Endothelial cell of hepatic sinusoid (primary cell): ENCODE measurements around the gene RIN3.

Source experiments
- in situ Hi-C: cut with HindIII; loops from 2 replicates; pipeline ENCODE4 v1.10.0; 2017; ENCODE audit warnings: low sequenced_read_pairs

RIN3 gene, protein sequence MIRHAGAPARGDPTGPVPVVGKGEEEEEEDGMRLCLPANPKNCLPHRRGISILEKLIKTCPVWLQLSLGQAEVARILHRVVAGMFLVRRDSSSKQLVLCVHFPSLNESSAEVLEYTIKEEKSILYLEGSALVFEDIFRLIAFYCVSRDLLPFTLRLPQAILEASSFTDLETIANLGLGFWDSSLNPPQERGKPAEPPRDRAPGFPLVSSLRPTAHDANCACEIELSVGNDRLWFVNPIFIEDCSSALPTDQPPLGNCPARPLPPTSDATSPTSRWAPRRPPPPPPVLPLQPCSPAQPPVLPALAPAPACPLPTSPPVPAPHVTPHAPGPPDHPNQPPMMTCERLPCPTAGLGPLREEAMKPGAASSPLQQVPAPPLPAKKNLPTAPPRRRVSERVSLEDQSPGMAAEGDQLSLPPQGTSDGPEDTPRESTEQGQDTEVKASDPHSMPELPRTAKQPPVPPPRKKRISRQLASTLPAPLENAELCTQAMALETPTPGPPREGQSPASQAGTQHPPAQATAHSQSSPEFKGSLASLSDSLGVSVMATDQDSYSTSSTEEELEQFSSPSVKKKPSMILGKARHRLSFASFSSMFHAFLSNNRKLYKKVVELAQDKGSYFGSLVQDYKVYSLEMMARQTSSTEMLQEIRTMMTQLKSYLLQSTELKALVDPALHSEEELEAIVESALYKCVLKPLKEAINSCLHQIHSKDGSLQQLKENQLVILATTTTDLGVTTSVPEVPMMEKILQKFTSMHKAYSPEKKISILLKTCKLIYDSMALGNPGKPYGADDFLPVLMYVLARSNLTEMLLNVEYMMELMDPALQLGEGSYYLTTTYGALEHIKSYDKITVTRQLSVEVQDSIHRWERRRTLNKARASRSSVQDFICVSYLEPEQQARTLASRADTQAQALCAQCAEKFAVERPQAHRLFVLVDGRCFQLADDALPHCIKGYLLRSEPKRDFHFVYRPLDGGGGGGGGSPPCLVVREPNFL

DNA sequence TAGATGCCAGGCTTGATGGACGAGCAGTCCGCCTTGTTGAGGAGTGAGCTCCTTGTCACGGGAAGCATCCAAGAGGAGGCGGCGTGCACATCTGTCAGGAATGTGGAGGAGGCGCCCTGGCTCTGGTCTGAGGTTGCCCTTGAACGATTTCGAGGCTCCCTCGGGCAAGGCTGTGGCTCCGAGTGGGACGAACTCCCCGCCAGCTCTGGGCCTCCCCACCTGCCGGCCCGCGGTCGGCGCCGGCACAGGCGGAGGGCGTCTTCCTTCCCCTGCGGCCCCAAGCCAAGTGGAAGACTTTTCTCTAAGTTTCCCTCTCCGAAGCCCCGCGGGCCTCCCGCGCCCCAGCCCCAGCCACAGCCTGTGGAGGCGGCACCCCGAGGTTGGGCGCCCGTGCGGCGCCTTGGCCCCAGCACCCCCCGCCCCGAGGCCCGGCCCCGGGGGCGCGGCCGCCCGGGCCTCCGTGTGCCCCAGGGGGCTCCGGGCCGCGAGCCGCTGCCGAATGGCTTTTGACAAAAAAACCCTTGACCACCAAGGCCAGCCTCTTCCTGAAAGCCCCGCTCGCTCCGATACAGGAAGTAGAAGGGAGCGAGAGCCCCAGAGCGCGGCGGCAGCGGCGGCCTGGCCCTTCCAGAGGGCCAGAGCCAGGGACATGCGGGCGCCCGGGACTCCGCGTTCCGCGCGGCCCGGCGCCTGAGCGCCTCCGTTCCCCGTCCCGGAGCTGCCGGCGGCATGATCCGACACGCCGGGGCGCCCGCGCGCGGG is at the start of gene RIN3:
RIN3 (plus strand) TSS at position 578 of the 762 bp plus-strand sequence; CDS start at position 730, 152 bp downstream.
- in situ Hi-C loops: no loop called here

DNA sequence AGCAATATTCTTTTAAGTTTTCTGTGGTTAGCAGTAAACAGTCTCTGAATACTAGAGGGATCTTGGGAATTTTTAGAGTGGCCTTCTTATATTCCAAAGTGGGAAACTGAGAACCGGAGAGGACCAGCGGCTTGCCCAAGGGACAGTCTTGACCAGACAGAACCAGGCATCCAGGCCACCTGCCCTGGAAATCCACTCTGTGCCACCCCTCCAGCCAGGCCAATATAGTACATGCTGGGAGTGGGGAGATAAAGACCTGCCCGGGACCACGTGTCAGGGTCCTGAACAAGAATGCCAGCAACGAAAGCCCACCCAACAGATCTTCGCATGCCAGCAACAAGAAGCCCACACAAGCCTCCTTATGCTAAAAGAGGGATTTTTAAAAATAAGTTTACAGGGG is 49.4 kb upstream of the RIN3 start:
- in situ Hi-C loops: no loop called here

GRCh38 chr14:92464716-92465115 is 48.9 kb upstream of the RIN3 start:
- in situ Hi-C loops: no loop called here

DNA sequence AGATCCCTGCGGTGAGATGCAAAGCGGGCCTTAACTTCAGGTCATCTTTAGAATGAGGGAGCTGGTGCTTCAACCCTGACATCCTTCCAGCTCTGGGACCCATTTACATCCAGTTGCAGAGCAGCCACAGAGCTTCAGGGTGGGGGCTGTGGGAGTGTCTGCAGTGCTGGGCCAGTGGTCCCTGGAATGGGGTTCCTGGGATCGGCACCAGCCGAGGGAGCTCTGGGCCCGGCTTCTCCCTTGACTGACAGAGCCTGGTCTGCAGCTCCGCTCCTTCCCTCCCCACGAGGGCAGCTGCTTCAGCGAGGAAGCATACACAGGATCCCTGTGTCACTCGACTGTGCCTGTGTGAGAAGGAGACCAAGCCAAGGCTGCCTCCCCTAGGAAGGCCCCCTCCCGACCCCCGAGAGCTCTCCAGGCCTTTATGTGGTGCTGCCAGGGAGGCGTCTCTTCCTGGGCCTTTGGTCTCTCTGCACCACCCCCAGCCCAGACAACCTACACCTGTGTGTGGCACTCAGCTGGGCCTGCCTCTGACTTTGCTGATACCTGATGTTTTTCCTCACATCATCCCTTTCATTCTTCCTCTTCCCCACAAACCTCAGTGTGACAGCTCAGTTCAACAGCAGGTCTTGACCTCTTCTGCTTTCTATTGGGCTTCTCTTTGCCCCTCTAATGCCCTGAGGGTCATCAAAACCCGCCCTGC is 48.1 kb upstream of the RIN3 start:
- in situ Hi-C loops: no loop called here

GRCh38 chr14:92466059-92466458 is 47.5 kb upstream of the RIN3 start:
- in situ Hi-C loops: no loop called here

DNA sequence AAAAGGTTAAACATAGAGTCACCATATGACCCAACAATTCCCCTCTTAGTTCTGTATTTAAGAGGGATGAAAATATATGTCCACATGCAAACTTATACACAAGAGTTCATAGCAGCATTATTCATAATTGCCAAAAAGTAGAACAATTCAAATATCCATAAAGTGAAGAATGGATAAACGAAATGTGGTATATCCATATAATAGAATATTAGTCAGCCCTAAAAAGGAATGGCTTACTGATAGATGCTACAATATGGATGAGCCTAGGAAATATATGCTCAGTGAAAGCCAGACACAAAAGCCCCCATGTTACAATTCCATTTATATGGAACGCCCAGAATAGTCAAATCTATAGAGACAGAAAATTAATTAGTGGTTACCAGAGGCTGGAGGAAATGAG is 44.1 kb upstream of the RIN3 start:
- in situ Hi-C loops: no loop called here

GRCh38 chr14:92470215-92470614 is 43.4 kb upstream of the RIN3 start:
- in situ Hi-C loops: no loop called here

- in situ Hi-C loops: no loop called here
These were observed 42.8 kb upstream of the RIN3 start for GRCh38 chr14:92470811-92471210.

GRCh38 chr14:92471919-92472318 is 41.7 kb upstream of the RIN3 start:
- in situ Hi-C loops: no loop called here

GRCh38 chr14:92472860-92473259 is 40.7 kb upstream of the RIN3 start:
- in situ Hi-C loops: no loop called here

- in situ Hi-C loops: no loop called here
These were observed 40.2 kb upstream of the RIN3 start for GRCh38 chr14:92473261-92473968.

GRCh38 chr14:92473969-92474535 is 39.5 kb upstream of the RIN3 start:
- in situ Hi-C loops: no loop called here

GRCh38 chr14:92475037-92475436 is 38.5 kb upstream of the RIN3 start:
- in situ Hi-C loops: no loop called here

DNA sequence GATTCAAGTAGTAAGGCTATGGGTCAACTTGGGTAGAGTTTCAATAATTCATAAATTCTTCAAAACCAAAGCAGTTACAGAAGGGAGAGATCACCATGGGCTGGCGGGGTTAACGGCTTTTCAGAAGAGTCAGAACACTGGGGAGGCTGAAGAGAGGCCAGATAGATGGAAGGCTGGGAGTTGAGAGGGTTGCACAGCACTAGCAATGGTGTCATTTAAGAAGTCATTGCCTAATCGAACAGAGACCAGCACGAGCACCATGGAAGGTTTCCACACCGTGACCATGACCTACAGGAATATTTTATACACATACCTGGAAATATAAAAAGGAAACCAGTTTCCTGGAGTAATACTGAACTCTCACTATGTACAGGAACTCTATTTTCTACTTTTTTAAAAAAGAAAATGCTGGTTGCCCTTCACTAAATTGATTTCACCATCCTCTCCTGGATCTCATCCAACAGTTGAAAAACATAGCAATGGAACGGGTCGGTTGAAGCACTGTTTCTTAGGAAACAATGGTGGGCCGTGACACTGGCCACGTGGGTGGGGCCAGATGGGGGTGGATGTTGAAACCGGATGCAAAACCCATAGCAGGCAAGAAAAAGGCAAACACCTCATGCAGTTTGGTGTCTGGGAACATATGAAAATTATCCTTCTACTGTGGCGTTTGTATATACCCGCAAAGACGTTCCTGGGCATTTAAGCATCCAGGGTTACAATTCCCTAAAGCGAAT is 38.0 kb upstream of the RIN3 start:
- in situ Hi-C loops: no loop called here

DNA sequence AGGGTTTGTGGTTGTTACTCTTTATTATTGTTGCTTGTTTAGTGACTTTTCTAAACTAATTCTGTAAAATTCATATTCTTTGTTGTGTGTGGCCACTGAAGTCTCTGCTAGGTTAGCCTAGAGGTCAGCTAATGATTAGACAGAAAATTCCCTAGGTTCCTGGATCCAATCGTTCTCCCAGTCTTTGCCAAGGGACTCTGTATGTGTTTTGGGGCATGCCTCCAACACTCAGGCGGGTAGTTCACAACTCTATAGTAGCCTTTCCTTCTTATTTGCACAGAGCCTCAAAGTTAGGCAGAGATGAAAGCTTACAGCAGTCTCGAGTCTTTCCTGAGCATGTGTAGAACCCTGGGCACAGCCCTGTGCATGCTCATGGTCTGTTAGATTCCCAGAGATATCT is 32.7 kb upstream of the RIN3 start:
- in situ Hi-C loops: no loop called here

GRCh38 chr14:92481386-92481785 is 32.2 kb upstream of the RIN3 start:
- in situ Hi-C loops: no loop called here

DNA sequence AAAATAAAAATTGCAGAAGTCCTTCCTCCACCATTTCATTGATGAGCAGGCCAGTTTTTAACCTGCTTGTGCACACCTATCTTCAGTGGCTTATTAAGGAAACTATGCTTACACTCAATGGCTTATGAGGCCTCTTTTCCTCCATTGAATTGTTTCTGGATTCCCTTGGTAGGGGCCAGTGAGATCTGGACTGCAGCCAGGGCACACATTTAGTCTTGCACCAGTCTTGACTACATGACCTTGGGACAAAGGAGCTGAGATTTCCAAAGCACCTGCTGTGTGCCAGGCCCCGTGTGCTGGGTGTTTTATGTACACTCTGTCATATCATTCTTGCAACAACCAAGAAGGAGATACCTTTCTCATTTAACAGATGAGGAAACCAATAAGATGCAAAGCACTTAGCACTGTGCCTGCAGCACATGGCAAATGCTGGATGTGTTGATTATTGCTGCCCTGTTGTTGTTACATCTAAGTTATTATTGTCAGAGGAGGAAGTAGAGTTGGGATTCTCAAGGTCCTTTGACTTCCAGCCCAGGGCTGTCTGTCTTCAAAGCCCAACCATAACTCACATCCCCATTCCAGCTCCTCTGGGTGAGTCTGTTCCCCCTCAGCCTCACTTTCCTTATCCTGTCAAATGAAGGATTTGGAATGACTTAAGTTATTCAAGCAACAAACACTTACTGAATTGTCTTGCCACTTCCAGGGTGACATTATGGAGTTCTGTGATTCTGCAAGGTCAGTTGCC is 31.6 kb upstream of the RIN3 start:
- in situ Hi-C loops: no loop called here
